CD14-positive monocyte (primary cell): ENCODE measurements around the gene UBE2E3. TPM values are rescaled to one million over a fixed set of nuclear protein-coding genes. Genes with fewer than 3 reads are reported as not detected.

Source experiments
- DNase-seq, 3 donors: peaks; one replicate each; pipeline ENCODE4 v3.0.0-alpha.2; 2011 to 2022
- H2AFZ ChIP-seq: 2 replicates; pipeline ENCODE4 v1.6.0; 2012; ENCODE audit warnings: mild to moderate bottlenecking, low read depth, low read length, inconsistent platforms; ENCODE audit not compliant: insufficient read depth, poor library complexity, severe bottlenecking
- H3K27ac ChIP-seq, 2 donors: 1 replicate in 1 of 2; 2 replicates in 1 of 2; pipeline ENCODE4 v1.5.1; 2012 to 2013; ENCODE audit warnings: low read length in 2 of 2, control low read depth in 1 of 2, inconsistent platforms in 1 of 2, low read depth in 1 of 2, mild to moderate bottlenecking in 1 of 2
- H3K27me3 ChIP-seq, 2 donors: one replicate each; pipeline versions ENCODE4 v1.6.0 to v1.6.1; 2011 to 2013; ENCODE audit warnings: low read length in 2 of 2; ENCODE audit not compliant: control insufficient read depth in 2 of 2, insufficient read depth in 2 of 2
- H3K36me3 ChIP-seq, 2 donors: replicated peaks in 1 of 2; 1 replicate in 1 of 2; 2 replicates in 1 of 2; pipeline versions ENCODE4 v1.5.1 to v1.6.1; 2012 to 2013; ENCODE audit warnings: low read length in 2 of 2, control low read depth in 1 of 2, inconsistent platforms in 1 of 2, mild to moderate bottlenecking in 1 of 2; ENCODE audit not compliant: insufficient read depth in 2 of 2, control insufficient read depth in 1 of 2
- H3K4me1 ChIP-seq, 2 donors: 1 replicate in 1 of 2; 2 replicates in 1 of 2; pipeline versions ENCODE4 v1.5.1 to v1.6.1; 2012 to 2013; ENCODE audit warnings: low read length in 2 of 2, control low read depth in 1 of 2, inconsistent platforms in 1 of 2, mild to moderate bottlenecking in 1 of 2, moderate library complexity in 1 of 2; ENCODE audit not compliant: insufficient read depth in 2 of 2, control insufficient read depth in 1 of 2
- H3K4me2 ChIP-seq: replicated peaks from 2 replicates; pipeline ENCODE3; 2012; ENCODE audit warnings: low read length, moderate library complexity, mild to moderate bottlenecking; ENCODE audit not compliant: poor library complexity, severe bottlenecking; ENCODE audit errors: extremely low read depth
- H3K4me3 ChIP-seq, 3 experiments: fragments of 200-600 bp in 1 of 3; sonication (generic) in 1 of 3; replicated peaks in 1 of 3; 1 replicate in 2 of 3; 2 replicates in 1 of 3; pipeline ENCODE4 v1.5.1; 2011 to 2013; ENCODE audit warnings: low read length in 3 of 3, mild to moderate bottlenecking in 3 of 3, control low read depth in 2 of 3, low read depth in 2 of 3, inconsistent platforms in 1 of 3, moderate library complexity in 1 of 3
- H3K79me2 ChIP-seq: 2 replicates; pipeline ENCODE4 v1.6.0; 2012; ENCODE audit warnings: mild to moderate bottlenecking, control low read depth, inconsistent platforms, low read length, moderate library complexity; ENCODE audit not compliant: insufficient read depth
- H3K9ac ChIP-seq: 2 replicates; pipeline ENCODE4 v1.6.0; 2017; ENCODE audit warnings: low read length, mild to moderate bottlenecking; ENCODE audit not compliant: insufficient read depth, poor library complexity, severe bottlenecking
- H3K9me3 ChIP-seq, 2 donors: replicated peaks in 1 of 2; 1 replicate in 1 of 2; 2 replicates in 1 of 2; pipeline versions ENCODE4 v1.5.1 to v1.6.1; 2012 to 2013; ENCODE audit warnings: low read length in 2 of 2, control low read depth in 1 of 2; ENCODE audit not compliant: control insufficient read depth in 1 of 2, insufficient read depth in 1 of 2
- H4K20me1 ChIP-seq: 2 replicates; pipeline ENCODE4 v1.6.0; 2012; ENCODE audit warnings: mild to moderate bottlenecking, low read length, control low read depth, moderate library complexity; ENCODE audit not compliant: insufficient read depth
- H3K27ac Mint-ChIP-seq, 7 donors: one replicate each; pipeline ENCODE4 v1.8.0; 2020; ENCODE audit warnings: mild to moderate bottlenecking in 7 of 7, mixed read lengths in 7 of 7, moderate library complexity in 6 of 7, inconsistent platforms in 2 of 7
- H3K27me3 Mint-ChIP-seq, 3 donors: one replicate each; pipeline ENCODE4 v1.8.0; 2021 to 2022; ENCODE audit warnings: low read depth in 3 of 3, mild to moderate bottlenecking in 3 of 3, mixed read lengths in 3 of 3, moderate library complexity in 3 of 3, inconsistent platforms in 1 of 3
- H3K36me3 Mint-ChIP-seq, 2 donors: one replicate each; pipeline ENCODE4 v1.8.0; 2020; ENCODE audit warnings: mixed read lengths in 2 of 2, inconsistent platforms in 1 of 2, mild to moderate bottlenecking in 1 of 2
- H3K4me1 Mint-ChIP-seq: one replicate; pipeline ENCODE4 v1.8.0; 2020; ENCODE audit warnings: mild to moderate bottlenecking, mixed read lengths
- H3K4me3 Mint-ChIP-seq, 2 donors: one replicate each; pipeline ENCODE4 v1.8.0; 2020; ENCODE audit warnings: mild to moderate bottlenecking in 2 of 2, mixed read lengths in 2 of 2, moderate library complexity in 1 of 2
- H3K9me3 Mint-ChIP-seq, 7 donors: one replicate each; pipeline ENCODE4 v1.8.0; 2020 to 2022; ENCODE audit warnings: mixed read lengths in 7 of 7, mild to moderate bottlenecking in 6 of 7, moderate library complexity in 6 of 7, inconsistent platforms in 2 of 7
- CTCF ChIP-seq: fragments of 200-600 bp; IDR thresholded peaks from one replicate; pipeline ENCODE4 v1.8.0; 2022; ENCODE audit warnings: antibody characterized with exemption, mild to moderate bottlenecking
- intact Hi-C, 2 donors: fragments of 100-400 bp; cut with micrococcal nuclease; formaldehyde crosslinking; loops; one replicate each; pipeline versions ENCODE4 v1.15.0 to v1.15.1; 2023
- polyA plus RNA-seq, 3 donors: library from polyadenylated mRNA; depleted of rRNA in 1 of 3; unstranded in 2 of 3; stranded (reverse) in 1 of 3; fragments of 300-500 nt in 2 of 3; fragments of >200 nt in 1 of 3; fragmentation: Illumina TruSeq in 2 of 3; gene quantifications; 1 replicate in 2 of 3; 2 replicates in 1 of 3; pipeline ENCODE4 v1.2.3, GENCODE V29; 2012 to 2021

The UBE2E3 gene
- polyA plus RNA-seq, 3 donors = 45.9 to 67.5 (median 52.1) TPM

GRCh38 chr2:180952731-180953336 lies 27.6 kb upstream of the UBE2E3 start:
- Histone ChIP-seq H3K9ac (no peak overlapping the region), H3K4me2 (no peak overlapping the region)

GRCh38 chr2:180953550-180953949 lies 26.9 kb upstream of the UBE2E3 start:
- H3K9ac ChIP-seq = no peak overlapping the region
- no peaks in the 10 kb centered on the region for H3K36me3 ChIP-seq
- no peaks in the 10 kb centered on the region for H3K9me3 Mint-ChIP-seq
- H3K9me3 ChIP-seq = no peaks in the 10 kb centered on the region
- H3K27me3 ChIP-seq = no peaks in the 10 kb centered on the region
- no peaks in the 10 kb centered on the region for H3K4me1 Mint-ChIP-seq
- no peak for DNase-seq
- H3K27ac Mint-ChIP-seq = no peak overlapping the region
- no peaks in the 10 kb centered on the region for H4K20me1 ChIP-seq
- intact Hi-C loops = no loop called here
- H3K27ac ChIP-seq = no peak overlapping the region
- no peak overlapping the region for H3K4me3 ChIP-seq
- no peak for TF ChIP-seq CTCF
- H3K79me2 ChIP-seq = no peaks in the 10 kb centered on the region
- no peak overlapping the region for H2AFZ ChIP-seq
- H3K36me3 Mint-ChIP-seq = no peaks in the 10 kb centered on the region
- H3K4me1 ChIP-seq = no peaks in the 10 kb centered on the region
- H3K27me3 Mint-ChIP-seq = peaks cover 1 to 5% (median 5%) of the 10 kb centered on the region in 3 donors
- H3K4me2 ChIP-seq = no peak overlapping the region
- H3K4me3 Mint-ChIP-seq = no peak overlapping the region

More at GRCh38 chr2:180952731-180953336, 27.6 kb upstream of the UBE2E3 start:
- no peak for DNase-seq
- no peak overlapping the region for H2AFZ ChIP-seq
- intact Hi-C loops = no loop called here
- no peaks in the 10 kb centered on the region for H3K4me1 Mint-ChIP-seq
- H3K27me3 ChIP-seq = no peaks in the 10 kb centered on the region
- no peak overlapping the region for H3K27ac Mint-ChIP-seq
- TF ChIP-seq CTCF = no peak
- no peaks in the 10 kb centered on the region for H3K9me3 Mint-ChIP-seq
- H3K4me1 ChIP-seq = no peaks in the 10 kb centered on the region
- H3K27ac ChIP-seq = no peak overlapping the region
- no peaks in the 10 kb centered on the region for H3K9me3 ChIP-seq
- peaks cover 1 to 5% (median 5%) of the 10 kb centered on the region in 3 donors for H3K27me3 Mint-ChIP-seq
- no peaks in the 10 kb centered on the region for H3K36me3 ChIP-seq
- H3K79me2 ChIP-seq = no peaks in the 10 kb centered on the region
- no peak overlapping the region for H3K4me3 ChIP-seq
- H3K36me3 Mint-ChIP-seq = no peaks in the 10 kb centered on the region
- H4K20me1 ChIP-seq = no peaks in the 10 kb centered on the region
- no peak overlapping the region for H3K4me3 Mint-ChIP-seq
